Stimulated activated CD8-positive, alpha-beta memory T cell treated with anti-CD3 and anti-CD28 coated beads, Interleukin-12 subunit alpha, Interleukin-12 subunit beta, amount 100 ng/mL, for 24 hours (primary cell): Measurements from ENCODE around the gene CTU2.
A peak's percentile ranks its signal among the peaks of the same experiment; 100 is the strongest.

ENCODE experiments used
- DNase-seq: peaks from one replicate; pipeline ENCODE4 v3.0.0-alpha.2; 2020; ENCODE audit errors: extremely low read depth

Gene CTU2

GRCh38 chr16:88697116-88697830 is 9.0 kb upstream of the CTU2 start:
- no peak for DNase-seq

- no peak for DNase-seq
Observed at GRCh38 chr16:88697831-88698615, 8.3 kb upstream of the CTU2 start.

- DNase-seq: no peak
Observed at GRCh38 chr16:88698646-88699045, 7.7 kb upstream of the CTU2 start.

- no peak for DNase-seq
Observed at GRCh38 chr16:88699180-88699579, 7.1 kb upstream of the CTU2 start.

GRCh38 chr16:88700322-88700635 is 6.0 kb upstream of the CTU2 start:
- no peak for DNase-seq

- DNase-seq: peak; percentile 89
Observed at GRCh38 chr16:88700636-88701482, 5.4 kb upstream of the CTU2 start.

- no peak for DNase-seq
Observed at GRCh38 chr16:88701581-88702370, 4.5 kb upstream of the CTU2 start.

GRCh38 chr16:88702371-88703210 is 3.7 kb upstream of the CTU2 start:
- DNase-seq: no peak

- peak; percentile 46 for DNase-seq
Observed at GRCh38 chr16:88703486-88704309, 2.6 kb upstream of the CTU2 start.

GRCh38 chr16:88705076-88705684 is 1.1 kb upstream of the CTU2 start:
- no peak for DNase-seq

GRCh38 chr16:88705801-88706228 is 488 bp upstream of the CTU2 start:
- DNase-seq: no peak

- no peak for DNase-seq
Observed at GRCh38 chr16:88706965-88707826, 893 bp downstream of the CTU2 start.

GRCh38 chr16:88710556-88710955 is 4.3 kb downstream of the CTU2 start:
- no peak for DNase-seq

- no peak for DNase-seq
Observed at GRCh38 chr16:88711750-88712340, 5.5 kb downstream of the CTU2 start.

- no peak for DNase-seq
Observed at GRCh38 chr16:88712362-88712979, 6.2 kb downstream of the CTU2 start.

GRCh38 chr16:88713054-88713453 is 6.8 kb downstream of the CTU2 start:
- DNase-seq: no peak

GRCh38 chr16:88713568-88714419 is 7.5 kb downstream of the CTU2 start:
- no peak for DNase-seq
